GM23338 (cell line): ENCODE data around the gene CD33. TPM values are rescaled to one million over a fixed set of nuclear protein-coding genes. Genes with fewer than 3 reads are reported as not detected.

Experiments used
- ATAC-seq: fragments of 200-7000 bp; cut with Tn5 transposase; 3 replicates; pipeline ENCODE4 v1.9.1; 2020
- DNase-seq: peaks from one replicate; pipeline ENCODE4 v3.0.0-alpha.2; 2015; ENCODE audit warnings: low spot score
- H2AFZ ChIP-seq: fragments of 200-600 bp; sonication (generic); 2 replicates; pipeline ENCODE4 v1.8.0; 2016; ENCODE audit warnings: antibody characterized with exemption, mild to moderate bottlenecking, moderate library complexity
- H3F3A ChIP-seq: fragments of 200-600 bp; sonication (generic); replicated peaks from 2 replicates; pipeline ENCODE4 v1.8.0; 2017; ENCODE audit warnings: antibody characterized with exemption, mixed run types, low read depth
- H3K27ac ChIP-seq: fragments of 200-600 bp; sonication (generic); 2 replicates; pipeline ENCODE4 v1.6.1; 2016; ENCODE audit warnings: low read depth
- H3K27me3 ChIP-seq: fragments of 200-600 bp; sonication (generic); 2 replicates; pipeline ENCODE4 v1.8.0; 2016; ENCODE audit warnings: mild to moderate bottlenecking, mixed run types, moderate library complexity; ENCODE audit not compliant: insufficient read depth
- H3K36me3 ChIP-seq: fragments of 200-600 bp; sonication (generic); 2 replicates; pipeline ENCODE4 v1.8.0; 2016; ENCODE audit warnings: mild to moderate bottlenecking; ENCODE audit not compliant: insufficient read depth
- H3K4me1 ChIP-seq: fragments of 200-600 bp; sonication (generic); 2 replicates; pipeline ENCODE4 v1.8.0; 2016; ENCODE audit warnings: mild to moderate bottlenecking, moderate library complexity; ENCODE audit not compliant: insufficient read depth
- H3K4me2 ChIP-seq: fragments of 200-600 bp; sonication (generic); 2 replicates; pipeline ENCODE4 v1.7.1; 2017; ENCODE audit warnings: mixed run types
- H3K4me3 ChIP-seq: fragments of 200-600 bp; sonication (generic); 2 replicates; pipeline ENCODE4 v1.6.1; 2016; ENCODE audit warnings: mixed run types
- H3K79me2 ChIP-seq: fragments of 200-600 bp; sonication (generic); replicated peaks from 2 replicates; pipeline ENCODE4 v1.8.0; 2017; ENCODE audit warnings: mild to moderate bottlenecking; ENCODE audit not compliant: insufficient read depth
- H3K9me2 ChIP-seq: fragments of 200-600 bp; sonication (generic); 2 replicates; pipeline ENCODE4 v1.8.0; 2017; ENCODE audit not compliant: insufficient read depth
- H4K20me1 ChIP-seq: fragments of 200-600 bp; sonication (generic); replicated peaks from 2 replicates; pipeline ENCODE4 v1.8.0; 2017; ENCODE audit warnings: mild to moderate bottlenecking; ENCODE audit not compliant: insufficient read depth
- H3K27ac Mint-ChIP-seq: 2 replicates; pipeline ENCODE4 v1.8.0; 2020; ENCODE audit warnings: inconsistent platforms, mild to moderate bottlenecking, moderate library complexity, mixed read lengths
- H3K27me3 Mint-ChIP-seq: 3 replicates; pipeline ENCODE4 v1.8.0; 2022; ENCODE audit warnings: low read depth, mild to moderate bottlenecking, moderate library complexity, mixed read lengths, inconsistent platforms; ENCODE audit not compliant: insufficient read depth, poor library complexity
- H3K36me3 Mint-ChIP-seq: 3 replicates; pipeline ENCODE4 v1.8.0; 2021; ENCODE audit warnings: low read depth, mild to moderate bottlenecking, inconsistent platforms, moderate library complexity, mixed read lengths
- H3K4me1 Mint-ChIP-seq: 3 replicates; pipeline ENCODE4 v1.8.0; 2020; ENCODE audit warnings: mild to moderate bottlenecking, inconsistent platforms, mixed read lengths
- H3K4me3 Mint-ChIP-seq: 3 replicates; pipeline ENCODE4 v1.8.0; 2021; ENCODE audit warnings: moderate library complexity, mild to moderate bottlenecking, inconsistent platforms, mixed read lengths
- H3K9me3 Mint-ChIP-seq: 3 replicates; pipeline ENCODE4 v1.8.0; 2020; ENCODE audit warnings: moderate library complexity, mild to moderate bottlenecking, inconsistent platforms, mixed read lengths
- CREB1 ChIP-seq: fragments of 250-450 bp; sonication (Bioruptor Pico); IDR thresholded peaks from 2 replicates; pipeline ENCODE4 v1.5.0; 2020; ENCODE audit warnings: low read depth, mild to moderate bottlenecking, moderate library complexity
- EZH2phosphoT487 ChIP-seq: fragments of 200-600 bp; sonication (generic); IDR thresholded peaks from one replicate; pipeline ENCODE4 v1.8.1; 2018; ENCODE audit warnings: antibody characterized with exemption; ENCODE audit not compliant: unreplicated experiment
- JUNB ChIP-seq: IDR thresholded peaks from one replicate; pipeline ENCODE4 v1.6.1; 2016; ENCODE audit warnings: antibody characterized with exemption; ENCODE audit not compliant: unreplicated experiment
- NANOG ChIP-seq: IDR thresholded peaks from 2 replicates; pipeline ENCODE4 v1.6.1; 2016; ENCODE audit warnings: antibody characterized with exemption, borderline replicate concordance
- POLR2AphosphoS5 ChIP-seq: IDR thresholded peaks from 2 replicates; pipeline ENCODE4 v1.6.1; 2016; ENCODE audit warnings: antibody characterized with exemption, low read depth
- ZNF114 ChIP-seq: fragments of 250-450 bp; sonication (Bioruptor Pico); IDR thresholded peaks from 2 replicates; pipeline ENCODE4 v1.5.0; 2020; ENCODE audit warnings: mild to moderate bottlenecking, moderate library complexity
- ZNF331 ChIP-seq: fragments of 250-450 bp; sonication (Bioruptor Pico); IDR thresholded peaks from 2 replicates; pipeline ENCODE4 v1.5.0; 2020; ENCODE audit warnings: low read depth, mild to moderate bottlenecking, moderate library complexity
- polyA plus RNA-seq: library from polyadenylated mRNA; unstranded; fragments of >200 nt; fragmentation: Nextera tagmentation; extraction: Ambion mirVana; gene quantifications from 2 replicates; pipeline ENCODE4 v1.2.1, GENCODE V29; 2016
- total RNA-seq: library from RNA; depleted of rRNA; stranded (reverse); fragments of >200 nt; shearing (Covaris generic); gene quantifications from 2 replicates; pipeline ENCODE4 v1.2.3, GENCODE V29; 2014
- TF ChIP-seq, protein P1 (sequence below): IDR thresholded peaks from 2 replicates; pipeline ENCODE4 v1.6.1; 2016; ENCODE audit warnings: antibody characterized with exemption
- TF ChIP-seq, protein P2 (sequence below), 2 experiments: fragments of 200-600 bp in 1 of 2; sonication (generic) in 1 of 2; conservative IDR thresholded peaks; 2 replicates each; pipeline versions ENCODE4 v1.5.1 to v1.6.1; 2016 to 2017; ENCODE audit warnings: antibody characterized with exemption in 2 of 2, low read depth in 2 of 2, mild to moderate bottlenecking in 2 of 2, moderate library complexity in 1 of 2
- TF ChIP-seq, protein P3 (sequence below): IDR thresholded peaks from one replicate; pipeline ENCODE4 v1.6.1; 2018; ENCODE audit warnings: antibody characterized with exemption; ENCODE audit not compliant: unreplicated experiment
- TF ChIP-seq, protein P4 (sequence below): fragments of 250-450 bp; sonication (Bioruptor Pico); IDR thresholded peaks from 2 replicates; pipeline ENCODE4 v1.5.0; 2020; ENCODE audit warnings: mild to moderate bottlenecking, moderate library complexity

Gene CD33
- total and polyA plus RNA-seq, 2 experiments from 2014 or later: 0.45 TPM; not detected in 1

DNA sequence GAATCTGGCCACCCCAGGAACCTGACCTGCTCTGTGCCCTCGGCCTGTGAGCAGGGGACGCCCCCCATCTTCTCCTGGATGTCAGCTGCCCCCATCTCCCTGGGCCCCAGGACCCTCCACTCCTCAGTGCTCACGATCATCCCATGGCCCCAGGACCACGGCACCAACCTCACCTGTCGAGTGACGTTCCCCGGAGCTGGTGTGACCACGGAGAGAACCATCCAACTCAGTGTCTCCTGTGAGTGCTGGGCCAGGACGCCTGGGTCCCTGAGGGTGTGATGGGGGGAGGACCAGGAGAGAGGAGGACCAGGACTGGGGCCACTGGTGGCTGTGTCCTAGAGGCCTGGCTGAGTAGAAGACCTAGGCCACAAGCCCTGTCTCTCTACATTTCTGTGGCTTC is 13.0 kb upstream of the CD33 start (continued):
- TF ChIP-seq, protein P1, sequence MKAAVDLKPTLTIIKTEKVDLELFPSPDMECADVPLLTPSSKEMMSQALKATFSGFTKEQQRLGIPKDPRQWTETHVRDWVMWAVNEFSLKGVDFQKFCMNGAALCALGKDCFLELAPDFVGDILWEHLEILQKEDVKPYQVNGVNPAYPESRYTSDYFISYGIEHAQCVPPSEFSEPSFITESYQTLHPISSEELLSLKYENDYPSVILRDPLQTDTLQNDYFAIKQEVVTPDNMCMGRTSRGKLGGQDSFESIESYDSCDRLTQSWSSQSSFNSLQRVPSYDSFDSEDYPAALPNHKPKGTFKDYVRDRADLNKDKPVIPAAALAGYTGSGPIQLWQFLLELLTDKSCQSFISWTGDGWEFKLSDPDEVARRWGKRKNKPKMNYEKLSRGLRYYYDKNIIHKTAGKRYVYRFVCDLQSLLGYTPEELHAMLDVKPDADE: no peak
- TF ChIP-seq ZNF114 (CRISPR knock-in tag): no peak
- TF ChIP-seq, protein P2, sequence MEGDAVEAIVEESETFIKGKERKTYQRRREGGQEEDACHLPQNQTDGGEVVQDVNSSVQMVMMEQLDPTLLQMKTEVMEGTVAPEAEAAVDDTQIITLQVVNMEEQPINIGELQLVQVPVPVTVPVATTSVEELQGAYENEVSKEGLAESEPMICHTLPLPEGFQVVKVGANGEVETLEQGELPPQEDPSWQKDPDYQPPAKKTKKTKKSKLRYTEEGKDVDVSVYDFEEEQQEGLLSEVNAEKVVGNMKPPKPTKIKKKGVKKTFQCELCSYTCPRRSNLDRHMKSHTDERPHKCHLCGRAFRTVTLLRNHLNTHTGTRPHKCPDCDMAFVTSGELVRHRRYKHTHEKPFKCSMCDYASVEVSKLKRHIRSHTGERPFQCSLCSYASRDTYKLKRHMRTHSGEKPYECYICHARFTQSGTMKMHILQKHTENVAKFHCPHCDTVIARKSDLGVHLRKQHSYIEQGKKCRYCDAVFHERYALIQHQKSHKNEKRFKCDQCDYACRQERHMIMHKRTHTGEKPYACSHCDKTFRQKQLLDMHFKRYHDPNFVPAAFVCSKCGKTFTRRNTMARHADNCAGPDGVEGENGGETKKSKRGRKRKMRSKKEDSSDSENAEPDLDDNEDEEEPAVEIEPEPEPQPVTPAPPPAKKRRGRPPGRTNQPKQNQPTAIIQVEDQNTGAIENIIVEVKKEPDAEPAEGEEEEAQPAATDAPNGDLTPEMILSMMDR (conservative IDR thresholded peaks at IDR 0.05; ENCODE audit: low read depth in 2 of 2): no peak
- TF ChIP-seq, protein P3, sequence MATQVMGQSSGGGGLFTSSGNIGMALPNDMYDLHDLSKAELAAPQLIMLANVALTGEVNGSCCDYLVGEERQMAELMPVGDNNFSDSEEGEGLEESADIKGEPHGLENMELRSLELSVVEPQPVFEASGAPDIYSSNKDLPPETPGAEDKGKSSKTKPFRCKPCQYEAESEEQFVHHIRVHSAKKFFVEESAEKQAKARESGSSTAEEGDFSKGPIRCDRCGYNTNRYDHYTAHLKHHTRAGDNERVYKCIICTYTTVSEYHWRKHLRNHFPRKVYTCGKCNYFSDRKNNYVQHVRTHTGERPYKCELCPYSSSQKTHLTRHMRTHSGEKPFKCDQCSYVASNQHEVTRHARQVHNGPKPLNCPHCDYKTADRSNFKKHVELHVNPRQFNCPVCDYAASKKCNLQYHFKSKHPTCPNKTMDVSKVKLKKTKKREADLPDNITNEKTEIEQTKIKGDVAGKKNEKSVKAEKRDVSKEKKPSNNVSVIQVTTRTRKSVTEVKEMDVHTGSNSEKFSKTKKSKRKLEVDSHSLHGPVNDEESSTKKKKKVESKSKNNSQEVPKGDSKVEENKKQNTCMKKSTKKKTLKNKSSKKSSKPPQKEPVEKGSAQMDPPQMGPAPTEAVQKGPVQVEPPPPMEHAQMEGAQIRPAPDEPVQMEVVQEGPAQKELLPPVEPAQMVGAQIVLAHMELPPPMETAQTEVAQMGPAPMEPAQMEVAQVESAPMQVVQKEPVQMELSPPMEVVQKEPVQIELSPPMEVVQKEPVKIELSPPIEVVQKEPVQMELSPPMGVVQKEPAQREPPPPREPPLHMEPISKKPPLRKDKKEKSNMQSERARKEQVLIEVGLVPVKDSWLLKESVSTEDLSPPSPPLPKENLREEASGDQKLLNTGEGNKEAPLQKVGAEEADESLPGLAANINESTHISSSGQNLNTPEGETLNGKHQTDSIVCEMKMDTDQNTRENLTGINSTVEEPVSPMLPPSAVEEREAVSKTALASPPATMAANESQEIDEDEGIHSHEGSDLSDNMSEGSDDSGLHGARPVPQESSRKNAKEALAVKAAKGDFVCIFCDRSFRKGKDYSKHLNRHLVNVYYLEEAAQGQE: no peak
- TF ChIP-seq POLR2AphosphoS5: no peak
- no peak for TF ChIP-seq CREB1 (CRISPR knock-in tag)
- no peak for TF ChIP-seq ZNF331 (CRISPR knock-in tag)
- TF ChIP-seq NANOG: no peak

DNA sequence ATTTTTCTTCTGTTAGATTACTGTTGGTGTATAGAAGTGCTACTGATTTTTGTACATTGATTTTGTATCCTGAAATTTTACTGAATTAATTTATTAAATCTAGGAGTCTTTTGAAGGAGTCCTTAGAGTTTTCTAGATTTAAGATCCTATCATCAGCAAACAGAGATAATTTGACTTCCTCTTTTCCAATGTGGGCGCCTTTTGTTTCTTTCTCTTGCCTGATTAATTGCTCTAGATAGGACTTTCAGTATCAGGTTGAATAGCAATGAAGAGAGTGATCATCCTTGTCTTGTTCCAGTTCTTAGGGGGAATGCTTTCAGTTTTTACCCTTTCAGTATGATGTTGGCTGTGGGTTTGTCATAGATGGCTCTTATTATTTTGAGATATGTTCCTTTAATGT is 5.6 kb upstream of the CD33 start:
- no peaks in the 10 kb centered on the region for H3K4me1 ChIP-seq
- no peaks in the 10 kb centered on the region for H3K9me2 ChIP-seq
- no peaks in the 10 kb centered on the region for H4K20me1 ChIP-seq
- no peak overlapping the region for H3K27ac Mint-ChIP-seq
- H3K36me3 Mint-ChIP-seq: peaks cover 15% of the 10 kb centered on the region
- H3K27me3 Mint-ChIP-seq: peaks cover 2% of the 10 kb centered on the region
- no peaks in the 10 kb centered on the region for H3K27me3 ChIP-seq
- H2AFZ ChIP-seq: no peak overlapping the region
- no peaks in the 10 kb centered on the region for H3K4me1 Mint-ChIP-seq
- DNase-seq (no peak), ATAC-seq (no peak)
- no peaks in the 10 kb centered on the region for H3K36me3 ChIP-seq
- no peak overlapping the region for H3K4me2 ChIP-seq
- H3F3A ChIP-seq: no peaks in the 10 kb centered on the region
- no peak overlapping the region for H3K4me3 Mint-ChIP-seq
- no peak overlapping the region for H3K27ac ChIP-seq
- no peak overlapping the region for H3K4me3 ChIP-seq
- H3K79me2 ChIP-seq: no peaks in the 10 kb centered on the region
- peaks cover 84% of the 10 kb centered on the region for H3K9me3 Mint-ChIP-seq
- TF ChIP-seq, protein P4, sequence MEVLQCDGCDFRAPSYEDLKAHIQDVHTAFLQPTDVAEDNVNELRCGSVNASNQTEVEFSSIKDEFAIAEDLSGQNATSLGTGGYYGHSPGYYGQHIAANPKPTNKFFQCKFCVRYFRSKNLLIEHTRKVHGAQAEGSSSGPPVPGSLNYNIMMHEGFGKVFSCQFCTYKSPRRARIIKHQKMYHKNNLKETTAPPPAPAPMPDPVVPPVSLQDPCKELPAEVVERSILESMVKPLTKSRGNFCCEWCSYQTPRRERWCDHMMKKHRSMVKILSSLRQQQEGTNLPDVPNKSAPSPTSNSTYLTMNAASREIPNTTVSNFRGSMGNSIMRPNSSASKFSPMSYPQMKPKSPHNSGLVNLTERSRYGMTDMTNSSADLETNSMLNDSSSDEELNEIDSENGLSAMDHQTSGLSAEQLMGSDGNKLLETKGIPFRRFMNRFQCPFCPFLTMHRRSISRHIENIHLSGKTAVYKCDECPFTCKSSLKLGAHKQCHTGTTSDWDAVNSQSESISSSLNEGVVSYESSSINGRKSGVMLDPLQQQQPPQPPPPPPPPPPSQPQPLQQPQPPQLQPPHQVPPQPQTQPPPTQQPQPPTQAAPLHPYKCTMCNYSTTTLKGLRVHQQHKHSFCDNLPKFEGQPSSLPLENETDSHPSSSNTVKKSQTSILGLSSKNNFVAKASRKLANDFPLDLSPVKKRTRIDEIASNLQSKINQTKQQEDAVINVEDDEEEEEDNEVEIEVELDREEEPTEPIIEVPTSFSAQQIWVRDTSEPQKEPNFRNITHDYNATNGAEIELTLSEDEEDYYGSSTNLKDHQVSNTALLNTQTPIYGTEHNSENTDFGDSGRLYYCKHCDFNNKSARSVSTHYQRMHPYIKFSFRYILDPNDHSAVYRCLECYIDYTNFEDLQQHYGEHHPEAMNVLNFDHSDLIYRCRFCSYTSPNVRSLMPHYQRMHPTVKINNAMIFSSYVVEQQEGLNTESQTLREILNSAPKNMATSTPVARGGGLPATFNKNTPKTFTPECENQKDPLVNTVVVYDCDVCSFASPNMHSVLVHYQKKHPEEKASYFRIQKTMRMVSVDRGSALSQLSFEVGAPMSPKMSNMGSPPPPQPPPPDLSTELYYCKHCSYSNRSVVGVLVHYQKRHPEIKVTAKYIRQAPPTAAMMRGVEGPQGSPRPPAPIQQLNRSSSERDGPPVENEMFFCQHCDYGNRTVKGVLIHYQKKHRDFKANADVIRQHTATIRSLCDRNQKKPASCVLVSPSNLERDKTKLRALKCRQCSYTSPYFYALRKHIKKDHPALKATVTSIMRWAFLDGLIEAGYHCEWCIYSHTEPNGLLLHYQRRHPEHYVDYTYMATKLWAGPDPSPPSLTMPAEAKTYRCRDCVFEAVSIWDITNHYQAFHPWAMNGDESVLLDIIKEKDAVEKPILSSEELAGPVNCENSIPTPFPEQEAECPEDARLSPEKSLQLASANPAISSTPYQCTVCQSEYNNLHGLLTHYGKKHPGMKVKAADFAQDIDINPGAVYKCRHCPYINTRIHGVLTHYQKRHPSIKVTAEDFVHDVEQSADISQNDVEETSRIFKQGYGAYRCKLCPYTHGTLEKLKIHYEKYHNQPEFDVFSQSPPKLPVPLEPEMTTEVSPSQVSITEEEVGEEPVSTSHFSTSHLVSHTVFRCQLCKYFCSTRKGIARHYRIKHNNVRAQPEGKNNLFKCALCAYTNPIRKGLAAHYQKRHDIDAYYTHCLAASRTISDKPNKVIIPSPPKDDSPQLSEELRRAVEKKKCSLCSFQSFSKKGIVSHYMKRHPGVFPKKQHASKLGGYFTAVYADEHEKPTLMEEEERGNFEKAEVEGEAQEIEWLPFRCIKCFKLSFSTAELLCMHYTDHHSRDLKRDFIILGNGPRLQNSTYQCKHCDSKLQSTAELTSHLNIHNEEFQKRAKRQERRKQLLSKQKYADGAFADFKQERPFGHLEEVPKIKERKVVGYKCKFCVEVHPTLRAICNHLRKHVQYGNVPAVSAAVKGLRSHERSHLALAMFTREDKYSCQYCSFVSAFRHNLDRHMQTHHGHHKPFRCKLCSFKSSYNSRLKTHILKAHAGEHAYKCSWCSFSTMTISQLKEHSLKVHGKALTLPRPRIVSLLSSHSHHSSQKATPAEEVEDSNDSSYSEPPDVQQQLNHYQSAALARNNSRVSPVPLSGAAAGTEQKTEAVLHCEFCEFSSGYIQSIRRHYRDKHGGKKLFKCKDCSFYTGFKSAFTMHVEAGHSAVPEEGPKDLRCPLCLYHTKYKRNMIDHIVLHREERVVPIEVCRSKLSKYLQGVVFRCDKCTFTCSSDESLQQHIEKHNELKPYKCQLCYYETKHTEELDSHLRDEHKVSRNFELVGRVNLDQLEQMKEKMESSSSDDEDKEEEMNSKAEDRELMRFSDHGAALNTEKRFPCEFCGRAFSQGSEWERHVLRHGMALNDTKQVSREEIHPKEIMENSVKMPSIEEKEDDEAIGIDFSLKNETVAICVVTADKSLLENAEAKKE (CRISPR knock-in tag): no peak
- TF ChIP-seq ZNF331 (CRISPR knock-in tag) (no peak), ZNF114 (CRISPR knock-in tag) (no peak), EZH2phosphoT487 (no peak), JUNB (no peak), NANOG (no peak), CREB1 (CRISPR knock-in tag) (no peak), POLR2AphosphoS5 (no peak)
- TF ChIP-seq, protein P1: no peak
